T47D (cell line): ENCODE measurements around the gene DCAKD.
A peak's percentile ranks its signal among the peaks of the same experiment; 100 is the strongest.

Source experiments
- DNase-seq, 2 experiments: peaks; one replicate each; pipeline versions ENCODE4 v3.0.0 to v3.0.0-alpha.2; 2011 to 2012; ENCODE audit warnings: low read depth in 1 of 2, low spot score in 1 of 2
- JUND ChIP-seq: IDR thresholded peaks from 2 replicates; pipeline ENCODE4 v1.6.1; 2012; ENCODE audit warnings: low read depth
- in situ Hi-C: cut with HindIII; loops from 2 replicates; pipeline ENCODE4 v1.10.0; 2016; ENCODE audit warnings: low sequenced_read_pairs, low pct_unique_long_range_greater_than_20kb

Gene DCAKD

DNA sequence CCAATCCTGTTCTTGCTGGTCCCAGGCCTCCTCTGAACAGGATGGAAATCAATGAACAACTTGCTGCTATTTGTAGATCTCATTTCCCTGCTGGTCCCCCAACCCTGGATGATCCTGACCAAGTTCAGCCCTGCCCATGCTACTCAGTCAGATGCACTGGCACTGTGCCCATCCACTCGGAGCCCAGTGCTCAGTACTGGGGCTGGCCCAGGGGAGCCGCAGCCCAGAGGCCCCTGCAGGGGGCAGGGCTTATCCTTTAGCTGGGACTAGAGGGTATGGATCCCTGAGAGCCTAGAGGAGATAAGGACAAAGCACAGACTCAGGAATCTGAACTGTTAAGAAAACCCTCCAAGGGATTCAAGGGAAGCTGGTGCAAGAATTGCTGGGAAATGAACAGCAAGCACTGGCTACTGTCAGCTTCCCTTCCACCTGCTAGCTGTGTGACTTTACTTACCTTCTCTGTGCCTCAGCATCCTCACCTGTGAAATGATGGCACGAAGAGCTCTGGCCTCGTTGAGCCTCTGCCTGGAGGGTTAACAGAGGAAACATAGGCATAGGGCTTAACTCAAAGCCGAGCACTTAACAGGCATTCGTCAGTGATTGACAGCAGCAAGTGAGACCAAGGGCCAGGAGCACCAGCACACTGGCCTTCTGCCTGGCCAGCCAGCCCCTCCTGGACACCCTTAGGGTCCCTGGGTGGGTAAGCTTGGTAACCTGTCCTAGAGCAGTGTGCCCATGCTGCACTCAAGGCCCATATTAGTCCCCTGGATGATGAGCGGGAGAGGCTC lies 53.5 kb downstream of the DCAKD start:
- no peak for TF ChIP-seq JUND
- no peak for DNase-seq
- in situ Hi-C loops: no loop called here

DNA sequence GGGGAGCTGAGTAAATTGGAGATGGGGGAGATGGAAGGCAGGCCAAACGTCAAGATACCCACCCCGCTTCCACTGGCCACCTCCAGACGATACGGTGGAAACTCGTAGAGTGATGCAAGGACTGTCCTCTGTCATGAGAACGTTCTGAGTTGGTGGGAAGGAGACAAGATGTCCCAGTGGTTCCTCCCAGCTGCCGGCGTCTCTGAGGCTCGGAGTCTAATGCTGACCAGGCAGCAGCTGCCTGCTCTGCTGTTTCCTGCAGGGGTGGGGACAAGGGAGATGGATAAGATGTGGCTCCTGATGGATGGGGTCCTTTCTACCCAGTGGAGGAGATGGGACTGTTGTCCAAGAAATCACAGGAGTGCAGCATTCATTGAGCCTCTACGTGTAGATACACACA lies 55.1 kb downstream of the DCAKD start:
- DNase-seq: no peak
- no peak for TF ChIP-seq JUND
- in situ Hi-C loops: no loop called here

DNA sequence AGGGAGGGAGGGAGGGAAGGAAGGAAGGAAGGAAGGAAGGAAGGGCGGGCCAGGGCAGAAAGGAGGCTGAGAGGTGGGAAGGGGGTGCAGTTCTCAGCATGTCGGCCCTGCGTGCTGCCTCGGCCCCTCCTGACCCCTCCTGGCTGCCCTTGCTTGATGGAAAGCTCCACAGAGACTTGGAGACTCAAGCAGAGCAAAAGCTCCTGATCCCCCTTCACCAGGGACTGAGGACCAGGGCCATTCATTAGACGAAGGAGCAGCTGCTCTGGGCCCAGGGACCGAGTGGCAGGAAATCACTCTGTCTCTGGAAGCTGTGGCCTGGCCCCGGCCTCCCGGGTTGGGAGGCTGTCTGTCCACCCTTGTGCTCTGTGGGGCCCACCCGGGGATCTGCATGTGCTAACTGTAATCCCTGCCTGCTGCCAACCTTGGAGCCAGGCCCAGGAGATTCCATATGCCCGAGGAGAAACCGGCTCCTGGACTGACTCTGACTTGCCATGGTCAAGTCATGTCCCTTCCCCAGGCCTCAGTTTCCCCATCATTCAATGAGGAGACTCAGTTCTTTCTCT lies 55.9 kb downstream of the DCAKD start:
- in situ Hi-C loops: no loop called here
- no peak for DNase-seq
- TF ChIP-seq JUND: no peak

DNA sequence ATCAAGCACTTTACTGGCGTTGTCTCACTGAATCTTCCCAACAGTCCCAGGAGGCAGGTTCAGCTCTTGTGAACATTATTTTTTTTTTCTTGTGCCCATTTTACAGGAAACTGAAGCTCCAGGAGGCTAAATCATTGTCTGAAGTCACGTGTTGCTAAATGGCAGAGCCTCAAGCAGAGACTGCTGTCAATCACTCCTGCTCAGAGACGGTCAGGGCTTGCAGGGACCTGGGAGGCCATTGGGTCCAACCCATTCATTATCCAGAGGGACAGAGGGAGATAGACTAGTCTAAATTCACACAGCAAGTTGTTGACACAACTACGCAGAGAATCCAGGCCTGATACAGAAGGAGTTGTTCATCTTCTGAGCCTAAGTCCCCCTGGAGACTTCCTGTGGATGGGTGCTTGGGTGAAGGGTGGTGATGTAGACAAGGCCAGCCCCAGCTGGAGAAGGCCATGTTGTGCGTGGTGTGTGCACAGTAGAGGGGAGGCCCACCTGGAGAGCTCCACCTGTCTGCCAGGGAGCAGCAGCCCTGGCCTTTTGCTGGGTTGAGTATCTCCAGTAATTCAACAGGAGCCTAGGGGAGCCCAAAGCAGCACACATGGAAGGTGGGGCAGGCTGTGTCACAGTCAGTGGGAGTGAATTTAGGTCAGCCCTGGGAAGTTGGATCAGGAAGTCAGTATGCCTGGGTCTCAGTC lies 59.0 kb downstream of the DCAKD start:
- DNase-seq: no peak
- no peak for TF ChIP-seq JUND
- in situ Hi-C loops: no loop called here

DNA sequence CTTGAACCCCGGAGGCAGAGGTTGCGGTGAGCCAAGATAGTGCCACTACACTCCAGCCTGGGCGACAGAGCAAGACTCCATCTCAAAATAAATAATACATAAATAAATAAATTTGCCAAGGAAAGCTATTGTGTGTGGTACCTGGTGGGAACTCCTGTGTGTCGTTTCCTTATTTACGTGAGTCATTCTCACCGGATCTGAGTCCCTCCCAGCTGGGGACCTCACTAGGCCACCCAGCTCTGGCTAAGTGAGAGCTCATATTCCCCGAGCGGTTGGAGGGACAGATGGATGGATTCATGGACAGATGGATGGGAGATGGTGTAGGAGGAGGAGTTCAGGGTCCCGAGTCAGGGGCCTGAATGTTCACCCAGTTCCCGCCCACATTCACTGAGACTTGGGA lies 60.4 kb downstream of the DCAKD start:
- TF ChIP-seq JUND: no peak
- in situ Hi-C loops: no loop called here
- DNase-seq: no peak

DNA sequence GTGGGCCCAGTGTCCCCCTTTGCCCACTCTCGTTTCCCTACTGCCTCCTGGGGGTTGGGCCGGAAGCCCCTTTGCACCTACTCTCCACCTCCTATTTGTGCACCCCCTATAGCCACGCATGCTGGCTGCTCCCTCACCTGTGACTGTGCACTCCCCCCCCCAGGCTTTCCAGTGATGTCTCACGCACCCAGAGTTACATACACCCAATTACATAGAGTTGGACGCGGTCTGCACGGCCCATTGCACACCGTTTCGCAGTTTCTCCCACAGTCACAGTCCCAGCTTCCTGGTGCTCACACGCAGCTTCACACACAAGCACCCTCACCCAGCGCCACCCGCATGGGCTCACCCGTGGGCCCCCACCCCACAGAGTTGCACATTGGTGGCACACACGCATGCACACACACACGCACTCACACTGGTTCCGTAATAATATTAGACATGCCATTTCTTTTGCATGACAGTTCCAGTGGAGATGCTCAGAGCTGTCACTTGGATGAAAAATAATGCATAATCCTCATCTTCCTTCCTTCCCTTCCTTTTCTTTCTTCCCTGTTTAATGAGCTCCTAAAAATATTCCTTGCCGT lies 61.8 kb downstream of the DCAKD start:
- no peak for DNase-seq
- no peak for TF ChIP-seq JUND
- in situ Hi-C loops: no loop called here

DNA sequence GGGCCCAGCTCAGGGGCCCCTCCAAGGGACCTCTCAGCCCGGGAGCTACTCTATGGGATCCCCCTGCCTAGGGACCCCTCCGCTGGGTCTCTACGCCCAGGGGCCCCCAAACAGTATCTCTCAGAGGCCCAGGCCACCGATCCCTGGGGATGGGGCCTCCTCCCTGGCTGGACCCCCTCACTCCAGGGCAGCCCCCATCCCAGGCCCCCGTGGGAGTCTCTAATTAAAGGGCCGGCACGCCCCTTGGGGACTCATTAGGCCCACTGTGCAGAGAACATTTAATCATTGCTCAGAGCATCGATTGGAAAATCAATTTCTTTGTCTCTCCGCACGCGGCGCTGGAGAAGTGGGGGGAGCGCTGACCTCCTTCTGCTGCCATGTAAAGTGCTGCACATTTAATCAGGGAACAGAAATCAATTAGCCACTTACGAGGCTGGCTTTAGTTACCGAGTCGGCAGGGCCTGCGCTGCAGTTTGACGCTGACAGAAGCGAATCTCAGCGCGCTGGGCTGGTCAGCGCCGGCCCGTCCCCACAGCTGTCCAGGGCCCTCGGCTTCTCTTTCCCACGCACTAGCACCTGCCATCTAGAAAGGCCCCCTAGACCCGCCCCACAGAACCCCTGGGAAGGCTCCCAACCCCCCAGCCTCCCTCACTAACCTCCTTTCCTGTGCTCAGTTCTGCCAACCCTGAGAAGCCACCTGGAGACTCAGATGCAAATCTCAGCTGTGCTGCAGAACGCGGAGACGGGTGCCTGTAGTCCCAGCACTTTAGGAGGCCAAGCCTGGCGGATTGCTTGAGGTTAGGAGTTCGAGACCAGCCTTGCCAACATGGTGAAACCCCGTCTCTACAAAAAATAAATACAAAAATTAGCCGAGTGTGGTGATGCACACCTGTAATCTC lies 63.1 kb downstream of the DCAKD start:
- TF ChIP-seq JUND: no peak
- in situ Hi-C loops: no loop called here
- DNase-seq: no peak

DNA sequence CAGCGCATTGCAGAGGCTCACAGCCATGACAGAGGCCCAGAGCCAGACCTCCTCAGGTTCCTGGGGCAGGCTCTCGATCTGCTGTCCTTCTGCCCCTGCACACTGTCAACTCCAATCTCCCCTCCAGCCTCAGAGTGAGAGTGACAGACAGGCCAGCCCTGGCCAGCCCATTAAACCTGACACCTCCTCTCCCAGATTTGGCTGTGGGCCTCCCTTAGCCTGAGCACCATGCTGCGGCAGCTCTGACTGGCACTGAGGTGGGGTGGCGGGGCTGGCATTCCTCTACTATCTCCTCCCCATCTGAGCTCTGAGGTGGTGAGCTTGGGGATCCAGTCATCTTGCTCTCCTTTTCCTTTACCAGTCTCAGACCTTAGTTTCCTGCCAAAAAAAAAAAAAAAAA lies 67.9 kb downstream of the DCAKD start:
- no peak for DNase-seq
- in situ Hi-C loops: no loop called here
- no peak for TF ChIP-seq JUND

DNA sequence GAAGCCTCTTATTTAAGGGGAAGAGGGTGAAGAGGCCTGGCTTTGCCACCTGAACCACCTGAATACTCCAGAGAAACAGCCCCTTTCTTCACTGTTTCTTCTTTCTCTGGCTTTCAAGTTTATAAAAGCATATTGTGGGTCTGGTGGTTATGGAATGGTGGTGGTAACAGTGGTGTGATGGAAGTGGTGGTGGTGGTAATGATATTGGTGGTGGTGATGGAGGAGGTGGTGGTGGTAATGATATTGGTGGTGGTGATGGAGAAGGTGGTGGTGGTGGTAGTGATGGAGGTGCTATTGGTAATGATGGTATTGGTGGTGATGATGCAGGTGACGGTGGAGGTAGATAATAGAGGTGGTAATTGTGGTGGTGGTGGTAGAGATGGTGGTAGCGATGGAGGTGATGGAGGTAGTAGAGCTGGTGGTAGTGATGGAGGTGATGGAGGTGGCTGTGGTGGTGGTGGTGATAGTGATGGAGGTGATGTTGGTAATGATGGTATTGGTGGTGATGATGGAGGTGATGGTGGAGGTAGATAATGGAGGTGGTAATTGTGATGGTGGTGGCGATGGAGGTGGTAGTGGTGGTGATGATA lies 69.2 kb downstream of the DCAKD start:
- DNase-seq: no peak
- in situ Hi-C loops: no loop called here
- no peak for TF ChIP-seq JUND

DNA sequence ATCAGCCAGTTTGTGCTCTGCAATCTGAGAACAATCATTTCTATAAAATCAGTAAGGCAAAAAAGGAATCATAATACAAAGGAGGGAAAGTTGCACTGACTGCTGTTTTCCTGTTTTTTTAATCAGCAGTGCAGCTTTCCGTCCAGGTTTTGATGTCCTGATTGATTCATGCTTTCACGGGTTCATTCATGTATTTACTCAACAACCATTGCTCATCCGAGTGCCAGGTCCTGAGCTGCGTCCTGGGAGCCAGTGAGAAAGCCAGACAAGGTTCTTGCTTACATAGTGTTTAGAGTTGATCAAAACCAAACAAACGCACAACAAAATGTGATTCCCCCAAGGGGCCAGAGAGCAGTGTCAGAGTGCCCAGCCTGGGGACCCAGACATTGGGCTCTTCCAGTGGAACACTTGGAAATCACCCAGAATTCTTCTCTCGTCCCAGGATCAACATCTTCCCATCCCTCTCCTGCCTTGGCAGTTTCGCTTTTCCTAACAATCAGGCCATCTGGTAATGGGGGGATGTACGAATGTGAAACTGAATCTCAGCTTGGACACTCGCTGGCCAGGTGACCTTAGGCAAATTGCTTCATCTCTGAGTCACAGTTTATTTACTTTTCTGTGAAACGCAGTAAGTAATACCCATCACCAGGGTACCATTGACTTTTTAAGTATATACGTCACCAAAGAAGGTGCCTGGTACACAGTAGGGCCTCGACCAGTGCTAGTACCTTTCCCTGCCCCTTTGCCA lies 70.0 kb downstream of the DCAKD start:
- peak; percentile 39 to 66 for DNase-seq

DNA sequence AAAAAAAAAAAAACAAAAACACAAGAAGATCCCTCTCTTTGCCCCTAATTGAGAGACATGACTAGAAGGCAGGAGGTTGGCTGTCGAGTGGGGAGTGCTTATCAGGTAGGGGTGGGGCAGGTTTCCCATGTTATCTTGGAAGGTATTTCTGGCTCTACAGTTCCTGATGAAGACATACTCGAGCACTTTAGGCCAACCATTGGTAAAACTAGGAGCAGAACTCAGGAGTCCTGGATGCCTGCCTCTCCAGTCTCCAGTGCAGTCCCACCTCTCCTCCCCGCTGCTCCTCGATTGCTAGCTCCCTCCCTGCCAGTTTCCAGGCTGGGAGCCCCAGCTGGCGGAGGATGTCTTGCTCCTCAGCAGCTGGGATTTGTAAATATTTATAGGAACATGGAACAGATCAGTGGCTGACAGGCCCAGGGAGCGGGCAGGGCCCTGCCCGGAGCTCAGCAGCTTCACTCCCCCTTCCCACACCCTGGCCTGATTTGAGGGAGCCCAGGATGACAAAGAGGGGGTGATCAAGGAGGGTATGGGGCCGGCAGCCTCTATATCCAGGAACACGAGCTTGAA lies 71.9 kb downstream of the DCAKD start:
- no peak for TF ChIP-seq JUND
- no peak for DNase-seq
- in situ Hi-C loops: no loop called here

More for the DNA sequence above, 70.0 kb downstream of the DCAKD start:
- no peak for TF ChIP-seq JUND
- in situ Hi-C loops: no loop called here
